ENCODE results near the gene ELMO2. TPM values are rescaled to one million over a fixed set of nuclear protein-coding genes. Genes with fewer than 3 reads are reported as not detected.

ELMO2 gene
- total and polyA plus RNA-seq, 2 of the 4 experiments (the other 2 are of a cell fraction) = 29.2 to 52.7 TPM

DNA sequence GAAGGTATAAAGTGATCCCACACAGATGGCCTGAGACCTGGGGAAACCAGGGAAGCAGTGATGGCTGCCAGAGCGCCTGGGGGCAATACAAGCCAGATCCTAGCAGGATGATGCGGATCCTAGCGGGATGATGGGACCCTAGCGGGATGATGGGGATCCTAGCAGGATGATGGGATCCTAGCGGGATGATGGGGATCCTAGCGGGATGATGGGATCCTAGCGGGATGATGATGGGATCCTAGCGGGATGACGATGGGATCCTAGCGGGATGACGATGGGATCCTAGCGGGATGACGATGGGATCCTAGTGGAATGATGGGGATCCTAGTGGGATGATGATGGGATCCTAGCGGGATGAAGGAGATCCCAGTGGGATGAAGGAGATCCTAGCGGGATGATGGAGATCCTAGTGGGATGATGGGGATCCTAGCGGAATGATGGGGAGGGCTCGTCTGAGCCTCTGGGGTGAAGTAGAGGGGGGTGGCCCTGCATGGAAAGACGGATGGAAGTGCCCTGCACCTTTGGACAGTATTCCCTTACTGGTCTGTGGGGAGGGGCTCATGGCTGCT, 54.0 kb downstream of the ELMO2 start:
- 86% methylated on average over 10 of the region's 18 CpGs; no CpG with 5 or more reads in 1 of the 2 experiments for WGBS, 2 experiments (ENCODE audit: extremely low coverage in 2 of 2, insufficient read length in 1 of 2)
- H2AK9ac ChIP-seq (replicated peaks; ENCODE audit: low read depth, low read length, poor library complexity) = no peak overlapping the region
- H3K9me1 ChIP-seq (ENCODE audit: insufficient read depth, low read length) = peaks cover 10% of the 10 kb centered on the region; the same call in 1 of the 2 replicates
- POLR2A ChIA-PET (ENCODE audit: unreplicated experiment) = no interaction called here
- no peak overlapping the region for H2BK120ac ChIP-seq (ENCODE audit: low read depth, low read length)
- no peak overlapping the region for H4K5ac ChIP-seq (ENCODE audit: low read depth, low read length)
- dilution Hi-C loops (cut with HindIII; ENCODE audit: low sequenced_read_pairs, unreplicated experiment) = no loop called here
- no peaks in the 10 kb centered on the region for H4K20me1 ChIP-seq (ENCODE audit: insufficient read depth, low read length)
- in situ Hi-C loops (cut with MboI; ENCODE audit: low sequenced_read_pairs) = no loop called here
- H3K9ac ChIP-seq (ENCODE audit: low read depth, low read length) = no peak overlapping the region
- H3K27me3 ChIP-seq (ENCODE audit: control insufficient read depth, insufficient read depth, low read length) = no peaks in the 10 kb centered on the region
- no peak overlapping the region for H3K4me2 ChIP-seq (ENCODE audit: low read depth, low read length)
- peaks cover 20% of the 10 kb centered on the region; the same call in 1 of the 2 replicates for H3K36me3 ChIP-seq (ENCODE audit: control insufficient read depth, insufficient read depth, low read length)
- TF ChIP-seq CEBPB (IDR thresholded peaks at IDR 0.05; ENCODE audit: low read depth, low read length) (no peak), MXI1 (IDR thresholded peaks at IDR 0.05; ENCODE audit: borderline replicate concordance, low read depth, low read length) (no peak), FOS (IDR thresholded peaks at IDR 0.05; ENCODE audit: low read depth, low read length) (no peak)
- TF ChIP-seq, protein P1, sequence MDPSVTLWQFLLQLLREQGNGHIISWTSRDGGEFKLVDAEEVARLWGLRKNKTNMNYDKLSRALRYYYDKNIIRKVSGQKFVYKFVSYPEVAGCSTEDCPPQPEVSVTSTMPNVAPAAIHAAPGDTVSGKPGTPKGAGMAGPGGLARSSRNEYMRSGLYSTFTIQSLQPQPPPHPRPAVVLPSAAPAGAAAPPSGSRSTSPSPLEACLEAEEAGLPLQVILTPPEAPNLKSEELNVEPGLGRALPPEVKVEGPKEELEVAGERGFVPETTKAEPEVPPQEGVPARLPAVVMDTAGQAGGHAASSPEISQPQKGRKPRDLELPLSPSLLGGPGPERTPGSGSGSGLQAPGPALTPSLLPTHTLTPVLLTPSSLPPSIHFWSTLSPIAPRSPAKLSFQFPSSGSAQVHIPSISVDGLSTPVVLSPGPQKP (IDR thresholded peaks at IDR 0.05; ENCODE audit: borderline replicate concordance, low read depth, low read length) = no peak
- no peak overlapping the region for H3K23ac ChIP-seq (ENCODE audit: low read depth, low read length)
- no TSS peak for BruUV-seq (replicated peaks)
- H3K4ac ChIP-seq (ENCODE audit: low read depth, low read length) = no peak overlapping the region
- no peak overlapping the region for H2AK5ac ChIP-seq (ENCODE audit: low read depth, low read length)
- no peak overlapping the region for H2AFZ ChIP-seq (replicated peaks; ENCODE audit: low read length, poor library complexity)
- no peak overlapping the region for H3K27ac ChIP-seq (ENCODE audit: insufficient read depth, low read length)
- no peak overlapping the region for H3K18ac ChIP-seq (ENCODE audit: low read depth, low read length)
- H3K4me1 ChIP-seq (ENCODE audit: control insufficient read depth, insufficient read depth, low read length) = peaks cover 12% of the 10 kb centered on the region
- no peak overlapping the region for H3K4me3 ChIP-seq (ENCODE audit: insufficient read depth, low read depth, low read length)
- H4K8ac ChIP-seq (ENCODE audit: low read depth in 2 of 2, low read length in 2 of 2) = no peak overlapping the region
- no peak overlapping the region for H3K14ac ChIP-seq (replicated peaks; ENCODE audit: low read depth, low read length)
- no peak overlapping the region for H2BK15ac ChIP-seq (ENCODE audit: low read depth, low read length)
- no peak overlapping the region for H2BK20ac ChIP-seq (ENCODE audit: low read depth, low read length)
- ATAC-seq (ENCODE audit: low read depth) = no peak
- CTCF ChIA-PET = no interaction called here
- H3K9me3 ChIP-seq (ENCODE audit: control insufficient read depth, insufficient read depth, low read length) = no peaks in the 10 kb centered on the region
- intact Hi-C loops (cut with micrococcal nuclease) = no loop called here
- no peak overlapping the region for H3K56ac ChIP-seq (ENCODE audit: extremely low read depth, insufficient read depth, low read length)
- no peak overlapping the region for H4K91ac ChIP-seq (ENCODE audit: insufficient read depth, low read depth, low read length)
- no peak overlapping the region for H2BK5ac ChIP-seq (ENCODE audit: low read depth, low read length, poor library complexity, severe bottlenecking)
- peaks cover 0 to 8% of the 10 kb centered on the region in 2 experiments; a peak in 2 of 4 replicates for H3K79me1 ChIP-seq (ENCODE audit: low read depth in 1 of 2, low read length in 2 of 2)
- DNase-seq = no peak
